MM.1S (cell line): ENCODE measurements around the gene GSTA1.
"Not testable (repeated sequence)": the region's sequence is repeated elsewhere in the genome, so short reads cannot be mapped to it uniquely, and the experiment has no call there.

Source experiments
- DNase-seq: peaks from one replicate; pipeline ENCODE4 v3.0.0-alpha.2; 2015
- H2AFZ ChIP-seq: fragments of 300-600 bp; sonication (generic); 2 replicates; pipeline ENCODE4 v1.6.0; 2016; ENCODE audit warnings: antibody characterized with exemption, low read length
- H3F3A ChIP-seq: fragments of 300-600 bp; sonication (generic); 2 replicates; pipeline ENCODE4 v1.6.1; 2016; ENCODE audit warnings: mild to moderate bottlenecking, antibody characterized with exemption, low read length, moderate library complexity, mixed read lengths; ENCODE audit not compliant: insufficient read depth
- H3K27ac ChIP-seq: fragments of 300-600 bp; sonication (generic); 2 replicates; pipeline ENCODE4 v1.5.1; 2016; ENCODE audit warnings: mild to moderate bottlenecking, low read length
- H3K27me3 ChIP-seq: fragments of 300-600 bp; sonication (generic); replicated peaks from 2 replicates; pipeline ENCODE4 v1.6.0; 2016; ENCODE audit warnings: low read length; ENCODE audit not compliant: insufficient read depth
- H3K36me3 ChIP-seq: fragments of 300-600 bp; sonication (generic); replicated peaks from 2 replicates; pipeline ENCODE4 v1.6.1; 2016; ENCODE audit warnings: mild to moderate bottlenecking, low read length, mixed read lengths; ENCODE audit not compliant: insufficient read depth
- H3K4me1 ChIP-seq: fragments of 300-600 bp; sonication (generic); 2 replicates; pipeline ENCODE4 v1.6.1; 2016; ENCODE audit warnings: low read length, mixed read lengths
- H3K4me2 ChIP-seq: fragments of 300-600 bp; sonication (generic); 2 replicates; pipeline ENCODE4 v1.6.0; 2016; ENCODE audit warnings: low read depth, low read length
- H3K4me3 ChIP-seq: fragments of 300-600 bp; sonication (generic); 2 replicates; pipeline ENCODE4 v1.5.1; 2016; ENCODE audit warnings: low read length, mixed read lengths
- H3K79me2 ChIP-seq: fragments of 300-600 bp; sonication (generic); 2 replicates; pipeline ENCODE4 v1.6.1; 2016; ENCODE audit warnings: mixed run types, low read length, mixed read lengths
- H3K9ac ChIP-seq: fragments of 300-600 bp; sonication (generic); 2 replicates; pipeline ENCODE4 v1.6.1; 2016; ENCODE audit warnings: low read length, mixed read lengths
- H3K9me2 ChIP-seq: fragments of 300-600 bp; sonication (generic); replicated peaks from 2 replicates; pipeline ENCODE4 v1.6.1; 2016; ENCODE audit warnings: mild to moderate bottlenecking, low read length, mixed read lengths; ENCODE audit not compliant: insufficient read depth
- H3K9me3 ChIP-seq: fragments of 300-600 bp; sonication (generic); replicated peaks from 2 replicates; pipeline ENCODE4 v1.6.1; 2016; ENCODE audit warnings: mild to moderate bottlenecking, low read length, mixed read lengths; ENCODE audit not compliant: insufficient read depth
- H4K20me1 ChIP-seq: fragments of 300-600 bp; sonication (generic); 2 replicates; pipeline ENCODE4 v1.6.1; 2016; ENCODE audit warnings: mild to moderate bottlenecking, low read length, moderate library complexity, mixed read lengths; ENCODE audit not compliant: insufficient read depth
- CTCF ChIP-seq: fragments of 300-600 bp; sonication (generic); IDR thresholded peaks from 2 replicates; pipeline ENCODE4 v1.5.1; 2016; ENCODE audit warnings: antibody characterized with exemption, low read length, mixed read lengths
- EZH2 ChIP-seq: fragments of 300-600 bp; sonication (generic); optimal IDR thresholded peaks from 2 replicates; pipeline ENCODE3; 2017; ENCODE audit warnings: low read depth, mild to moderate bottlenecking, antibody characterized with exemption, low read length, mixed read lengths
- EZH2phosphoT487 ChIP-seq: fragments of 300-600 bp; sonication (generic); IDR thresholded peaks from 2 replicates; pipeline ENCODE4 v1.6.1; 2018; ENCODE audit warnings: antibody characterized with exemption, low read length

Gene GSTA1

DNA sequence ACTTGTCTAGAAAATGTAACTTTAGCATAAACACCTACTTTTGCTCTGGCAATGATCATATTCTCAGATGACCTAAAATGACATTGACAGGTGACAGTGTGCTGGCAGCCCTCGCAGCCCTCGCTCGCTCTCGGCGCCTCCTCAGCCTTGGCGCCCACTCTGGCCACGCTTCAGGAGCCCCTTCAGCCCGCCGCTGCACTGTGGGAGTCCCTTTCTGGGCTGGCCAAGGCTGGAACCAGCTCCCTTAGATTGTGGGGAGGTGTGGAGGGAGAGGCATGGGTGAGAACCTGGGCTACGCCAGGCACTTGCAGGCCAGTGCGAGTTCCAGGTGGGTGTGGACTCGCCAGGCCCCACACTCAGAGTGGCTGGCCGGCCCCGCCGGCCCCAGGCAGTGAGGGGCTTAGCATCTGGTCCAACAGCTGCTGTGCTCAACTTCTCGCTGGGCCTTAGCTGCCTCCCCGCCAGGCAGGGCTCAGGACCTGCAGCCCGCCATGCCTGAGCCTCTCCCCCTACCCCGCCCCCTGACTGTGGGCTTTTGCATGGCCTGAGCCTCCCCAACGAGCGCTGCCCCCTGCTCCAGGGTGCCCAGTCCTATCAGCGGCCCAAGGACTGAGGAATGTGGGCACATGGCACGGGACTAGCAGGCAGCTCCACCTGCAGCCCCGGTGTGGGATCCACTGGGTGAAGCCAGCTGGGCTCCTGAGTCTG is 17.2 kb downstream of the GSTA1 start:
- Histone ChIP-seq H3K4me3 (no peak overlapping the region), H3K9me3 (no peaks in the 10 kb centered on the region), H3K4me2 (no peak overlapping the region), H3K9ac (no peak overlapping the region), H3F3A (no peaks in the 10 kb centered on the region), H4K20me1 (no peaks in the 10 kb centered on the region), H2AFZ (no peak overlapping the region), H3K4me1 (no peaks in the 10 kb centered on the region), H3K79me2 (no peaks in the 10 kb centered on the region), H3K9me2 (no peaks in the 10 kb centered on the region), H3K27me3 (no peaks in the 10 kb centered on the region), H3K27ac (no peak overlapping the region), H3K36me3 (no peaks in the 10 kb centered on the region)
- no peak for TF ChIP-seq EZH2phosphoT487
- no peak for TF ChIP-seq EZH2
- no peak for TF ChIP-seq CTCF
- DNase-seq, result no peak

GRCh38 chr6:52782696-52783274 is 20.8 kb downstream of the GSTA1 start:
- H3K27me3 ChIP-seq, H3K4me3 ChIP-seq, H3K9me3 ChIP-seq, H3K9me2 ChIP-seq, H4K20me1 ChIP-seq, H3K36me3 ChIP-seq, H3K4me1 ChIP-seq, H3F3A ChIP-seq, H3K79me2 ChIP-seq, H3K9ac ChIP-seq, H3K27ac ChIP-seq, H3K4me2 ChIP-seq, H2AFZ ChIP-seq, DNase-seq: not testable (repeated sequence)

GRCh38 chr6:52782209-52782608 is 21.4 kb downstream of the GSTA1 start:
- H4K20me1 ChIP-seq, H3K27me3 ChIP-seq, H3K9ac ChIP-seq, H3K4me2 ChIP-seq, H3K79me2 ChIP-seq, H3K4me3 ChIP-seq, H3K4me1 ChIP-seq, H3K9me3 ChIP-seq, DNase-seq, H3F3A ChIP-seq, H3K9me2 ChIP-seq, H3K36me3 ChIP-seq, H3K27ac ChIP-seq, H2AFZ ChIP-seq: not testable (repeated sequence)

GRCh38 chr6:52779237-52779636 is 24.4 kb downstream of the GSTA1 start:
- Histone ChIP-seq H3K4me2 (no peak overlapping the region), H2AFZ (no peak overlapping the region), H3K27me3 (no peaks in the 10 kb centered on the region), H3K4me3 (no peak overlapping the region), H3K4me1 (no peaks in the 10 kb centered on the region), H3K9me2 (no peaks in the 10 kb centered on the region), H3K27ac (no peak overlapping the region), H3K36me3 (no peaks in the 10 kb centered on the region), H3K9ac (no peak overlapping the region), H3F3A (no peaks in the 10 kb centered on the region), H4K20me1 (no peaks in the 10 kb centered on the region), H3K9me3 (no peaks in the 10 kb centered on the region), H3K79me2 (no peaks in the 10 kb centered on the region)
- DNase-seq, result no peak
- no peak for TF ChIP-seq EZH2
- no peak for TF ChIP-seq EZH2phosphoT487
- TF ChIP-seq CTCF, result no peak

- not testable (repeated sequence) for H3F3A ChIP-seq
These were observed 26.8 kb downstream of the GSTA1 start for GRCh38 chr6:52776711-52777351.

DNA sequence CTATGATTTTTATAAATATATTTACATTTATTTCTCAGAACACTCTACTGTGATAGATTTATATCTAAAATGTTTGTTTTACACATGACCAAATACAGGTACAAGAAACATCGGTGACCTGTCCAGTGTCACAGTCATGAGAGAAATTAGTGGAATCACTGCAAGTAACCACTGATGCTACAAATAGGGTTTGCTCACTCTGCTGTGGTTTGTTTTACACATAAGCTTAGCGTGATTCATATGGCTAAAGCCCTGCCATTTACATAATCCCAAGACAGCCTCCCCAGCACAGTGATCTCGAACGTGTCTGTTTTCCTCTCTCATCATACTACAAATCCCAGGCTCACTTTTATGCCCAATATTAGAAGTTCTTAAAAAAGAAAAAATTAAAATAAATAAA is 34.2 kb downstream of the GSTA1 start:
- H2AFZ ChIP-seq, DNase-seq, H3F3A ChIP-seq, H4K20me1 ChIP-seq, H3K9ac ChIP-seq, H3K79me2 ChIP-seq, H3K9me2 ChIP-seq, H3K4me2 ChIP-seq, H3K36me3 ChIP-seq, H3K27ac ChIP-seq, H3K4me1 ChIP-seq, H3K9me3 ChIP-seq, H3K27me3 ChIP-seq, H3K4me3 ChIP-seq: not testable (repeated sequence)

More at GRCh38 chr6:52776711-52777351, 26.8 kb downstream of the GSTA1 start:
- H3K4me3 ChIP-seq, H3K9me2 ChIP-seq, H3K4me2 ChIP-seq, H3K79me2 ChIP-seq, H3K27me3 ChIP-seq, H3K9me3 ChIP-seq, H2AFZ ChIP-seq, H3K36me3 ChIP-seq, H3K9ac ChIP-seq, H3K27ac ChIP-seq, H3K4me1 ChIP-seq, DNase-seq, H4K20me1 ChIP-seq: not testable (repeated sequence)
